Stimulated activated naive CD8-positive, alpha-beta T cell treated with anti-CD3 and anti-CD28 coated beads, Interleukin-15, Interleukin-2, amounts not matched to agents 100 ng/mL and 50 ng/mL, for 24 hours (primary cell): ENCODE results near the gene CACNA1C.

Experiments used
- H3K27ac Mint-ChIP-seq: one replicate; pipeline ENCODE4 v1.8.0; 2021; ENCODE audit warnings: mild to moderate bottlenecking, mixed read lengths
- H3K27me3 Mint-ChIP-seq: one replicate; pipeline ENCODE4 v1.8.0; 2021; ENCODE audit warnings: mixed read lengths
- H3K36me3 Mint-ChIP-seq: one replicate; pipeline ENCODE4 v1.8.0; 2021; ENCODE audit warnings: low read depth, mixed read lengths
- H3K4me1 Mint-ChIP-seq: one replicate; pipeline ENCODE4 v1.8.0; 2021; ENCODE audit warnings: low read depth, mixed read lengths
- H3K4me3 Mint-ChIP-seq: one replicate; pipeline ENCODE4 v1.8.0; 2021; ENCODE audit warnings: mild to moderate bottlenecking, mixed read lengths
- H3K9me3 Mint-ChIP-seq: one replicate; pipeline ENCODE4 v1.8.0; 2021; ENCODE audit warnings: mixed read lengths

The CACNA1C gene

GRCh38 chr12:2338381-2338780 lies 285.6 kb downstream of the CACNA1C start:
- no peak overlapping the region for H3K27ac Mint-ChIP-seq
- no peak overlapping the region for H3K4me3 Mint-ChIP-seq
- no peaks in the 10 kb centered on the region for H3K27me3 Mint-ChIP-seq
- peaks cover 7% of the 10 kb centered on the region for H3K4me1 Mint-ChIP-seq
- no peaks in the 10 kb centered on the region for H3K36me3 Mint-ChIP-seq
- no peaks in the 10 kb centered on the region for H3K9me3 Mint-ChIP-seq

GRCh38 chr12:2338991-2339431 lies 286.2 kb downstream of the CACNA1C start:
- no peak overlapping the region for H3K4me3 Mint-ChIP-seq
- H3K9me3 Mint-ChIP-seq = no peaks in the 10 kb centered on the region
- H3K27ac Mint-ChIP-seq = no peak overlapping the region
- H3K4me1 Mint-ChIP-seq = peaks cover 7% of the 10 kb centered on the region
- H3K36me3 Mint-ChIP-seq = no peaks in the 10 kb centered on the region
- no peaks in the 10 kb centered on the region for H3K27me3 Mint-ChIP-seq

- peaks cover 5% of the 10 kb centered on the region for H3K4me1 Mint-ChIP-seq
- H3K27ac Mint-ChIP-seq = no peak overlapping the region
- H3K4me3 Mint-ChIP-seq = no peak overlapping the region
- H3K27me3 Mint-ChIP-seq = no peaks in the 10 kb centered on the region
- H3K9me3 Mint-ChIP-seq = no peaks in the 10 kb centered on the region
- H3K36me3 Mint-ChIP-seq = no peaks in the 10 kb centered on the region
Observed at GRCh38 chr12:2341051-2341751, 288.4 kb downstream of the CACNA1C start.

GRCh38 chr12:2341871-2342270 lies 289.1 kb downstream of the CACNA1C start:
- Mint-ChIP-seq H3K9me3 (no peaks in the 10 kb centered on the region), H3K4me1 (no peaks in the 10 kb centered on the region), H3K4me3 (no peak overlapping the region), H3K36me3 (no peaks in the 10 kb centered on the region), H3K27ac (no peak overlapping the region), H3K27me3 (no peaks in the 10 kb centered on the region)

GRCh38 chr12:2343681-2344080 lies 290.9 kb downstream of the CACNA1C start:
- Mint-ChIP-seq H3K27ac (no peak overlapping the region), H3K36me3 (no peaks in the 10 kb centered on the region), H3K4me1 (no peaks in the 10 kb centered on the region), H3K9me3 (no peaks in the 10 kb centered on the region), H3K4me3 (no peak overlapping the region), H3K27me3 (no peaks in the 10 kb centered on the region)

GRCh38 chr12:2344476-2344875 lies 291.7 kb downstream of the CACNA1C start:
- no peaks in the 10 kb centered on the region for H3K9me3 Mint-ChIP-seq
- no peaks in the 10 kb centered on the region for H3K4me1 Mint-ChIP-seq
- no peak overlapping the region for H3K27ac Mint-ChIP-seq
- H3K4me3 Mint-ChIP-seq = no peak overlapping the region
- no peaks in the 10 kb centered on the region for H3K36me3 Mint-ChIP-seq
- H3K27me3 Mint-ChIP-seq = no peaks in the 10 kb centered on the region

GRCh38 chr12:2344885-2345284 lies 292.1 kb downstream of the CACNA1C start:
- Mint-ChIP-seq H3K4me3 (no peak overlapping the region), H3K36me3 (no peaks in the 10 kb centered on the region), H3K9me3 (no peaks in the 10 kb centered on the region), H3K4me1 (no peaks in the 10 kb centered on the region), H3K27me3 (no peaks in the 10 kb centered on the region), H3K27ac (no peak overlapping the region)

GRCh38 chr12:2345902-2346301 lies 293.1 kb downstream of the CACNA1C start:
- Mint-ChIP-seq H3K27ac (no peak overlapping the region), H3K9me3 (no peaks in the 10 kb centered on the region), H3K27me3 (no peaks in the 10 kb centered on the region), H3K36me3 (no peaks in the 10 kb centered on the region), H3K4me3 (no peak overlapping the region), H3K4me1 (no peaks in the 10 kb centered on the region)

- Mint-ChIP-seq H3K9me3 (no peaks in the 10 kb centered on the region), H3K27ac (no peak overlapping the region), H3K4me1 (no peaks in the 10 kb centered on the region), H3K4me3 (no peak overlapping the region), H3K27me3 (no peaks in the 10 kb centered on the region), H3K36me3 (no peaks in the 10 kb centered on the region)
Observed at GRCh38 chr12:2346416-2346815, 293.6 kb downstream of the CACNA1C start.

- H3K4me3 Mint-ChIP-seq = no peak overlapping the region
- no peaks in the 10 kb centered on the region for H3K27me3 Mint-ChIP-seq
- no peaks in the 10 kb centered on the region for H3K36me3 Mint-ChIP-seq
- no peaks in the 10 kb centered on the region for H3K4me1 Mint-ChIP-seq
- H3K9me3 Mint-ChIP-seq = no peaks in the 10 kb centered on the region
- H3K27ac Mint-ChIP-seq = no peak overlapping the region
Observed at GRCh38 chr12:2347137-2347843, 294.5 kb downstream of the CACNA1C start.

- Mint-ChIP-seq H3K4me1 (no peaks in the 10 kb centered on the region), H3K27ac (no peak overlapping the region)
Observed at GRCh38 chr12:2347844-2348481, 295.2 kb downstream of the CACNA1C start.

GRCh38 chr12:2348482-2348852 lies 295.7 kb downstream of the CACNA1C start:
- no peak overlapping the region for H3K27ac Mint-ChIP-seq
- H3K9me3 Mint-ChIP-seq = no peaks in the 10 kb centered on the region
- H3K4me1 Mint-ChIP-seq = no peaks in the 10 kb centered on the region
- H3K4me3 Mint-ChIP-seq = no peak overlapping the region
- H3K36me3 Mint-ChIP-seq = no peaks in the 10 kb centered on the region
- peaks cover 2% of the 10 kb centered on the region for H3K27me3 Mint-ChIP-seq

More at GRCh38 chr12:2347844-2348481, 295.2 kb downstream of the CACNA1C start:
- Mint-ChIP-seq H3K4me3 (no peak overlapping the region), H3K9me3 (no peaks in the 10 kb centered on the region), H3K36me3 (no peaks in the 10 kb centered on the region), H3K27me3 (no peaks in the 10 kb centered on the region)

- no peaks in the 10 kb centered on the region for H3K36me3 Mint-ChIP-seq
- H3K27me3 Mint-ChIP-seq = peaks cover 7% of the 10 kb centered on the region
- H3K4me1 Mint-ChIP-seq = no peaks in the 10 kb centered on the region
- no peaks in the 10 kb centered on the region for H3K9me3 Mint-ChIP-seq
- no peak overlapping the region for H3K27ac Mint-ChIP-seq
- no peak overlapping the region for H3K4me3 Mint-ChIP-seq
Observed at GRCh38 chr12:2351161-2351560, 298.4 kb downstream of the CACNA1C start.

- no peak overlapping the region for H3K4me3 Mint-ChIP-seq
- H3K27me3 Mint-ChIP-seq = peaks cover 7% of the 10 kb centered on the region
- no peaks in the 10 kb centered on the region for H3K9me3 Mint-ChIP-seq
- H3K4me1 Mint-ChIP-seq = peaks cover 5% of the 10 kb centered on the region
- no peak overlapping the region for H3K27ac Mint-ChIP-seq
- no peaks in the 10 kb centered on the region for H3K36me3 Mint-ChIP-seq
Observed at GRCh38 chr12:2352203-2352602, 299.4 kb downstream of the CACNA1C start.

- H3K4me1 Mint-ChIP-seq = peaks cover 13% of the 10 kb centered on the region
- H3K36me3 Mint-ChIP-seq = no peaks in the 10 kb centered on the region
- H3K4me3 Mint-ChIP-seq = no peak overlapping the region
- no peaks in the 10 kb centered on the region for H3K9me3 Mint-ChIP-seq
- peaks cover 7% of the 10 kb centered on the region for H3K27me3 Mint-ChIP-seq
- H3K27ac Mint-ChIP-seq = no peak overlapping the region
Observed at GRCh38 chr12:2353281-2353680, 300.5 kb downstream of the CACNA1C start.
